Mucosa of stomach (tissue), 1 donor: ENCODE measurements around the gene ZNF367.
"Not testable (repeated sequence)": the region's sequence is repeated elsewhere in the genome, so short reads cannot be mapped to it uniquely, and the experiment has no call there.

Experiments
- H3K27me3 ChIP-seq: one replicate; pipeline ENCODE4 v1.7.0; 2013; ENCODE audit warnings: mild to moderate bottlenecking, low read length; ENCODE audit not compliant: control insufficient read depth, insufficient read depth
- H3K36me3 ChIP-seq: one replicate; pipeline ENCODE4 v1.7.0; 2013; ENCODE audit warnings: low read length; ENCODE audit not compliant: control insufficient read depth, insufficient read depth
- H3K4me1 ChIP-seq: one replicate; pipeline ENCODE4 v1.7.0; 2013; ENCODE audit warnings: mild to moderate bottlenecking, low read length; ENCODE audit not compliant: control insufficient read depth, insufficient read depth
- H3K4me3 ChIP-seq: one replicate; pipeline ENCODE4 v1.7.0; 2013; ENCODE audit warnings: low read length
- H3K9ac ChIP-seq: one replicate; pipeline ENCODE4 v1.7.0; 2013; ENCODE audit warnings: mild to moderate bottlenecking, low read length, moderate library complexity
- H3K9me3 ChIP-seq: one replicate; pipeline ENCODE4 v1.7.0; 2013; ENCODE audit warnings: mild to moderate bottlenecking, low read length, moderate library complexity; ENCODE audit not compliant: control insufficient read depth
- donor health status: Pancreatic carcinoma.

ZNF367 gene

DNA sequence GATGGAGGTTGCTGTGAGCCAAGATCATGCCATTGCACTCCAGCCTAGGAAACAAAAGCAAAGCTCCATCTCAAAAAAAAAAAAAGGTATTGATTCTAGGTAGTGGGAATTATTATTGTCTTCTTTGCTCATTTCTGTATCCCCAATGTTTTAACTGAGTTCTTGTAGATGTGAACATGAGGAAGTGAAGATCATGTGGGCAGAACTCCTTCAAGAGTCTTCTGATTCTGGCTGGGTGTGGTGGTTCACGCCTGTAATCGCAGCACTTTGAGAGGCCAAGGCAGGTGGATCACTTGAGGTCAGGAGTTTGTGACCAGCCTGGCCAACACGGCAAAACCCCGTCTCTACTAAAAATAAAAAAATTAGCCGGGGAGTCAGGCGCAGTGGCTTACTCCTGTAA, 42.7 kb downstream of the ZNF367 start:
- not testable (repeated sequence) for H3K9ac ChIP-seq, H3K36me3 ChIP-seq, H3K4me3 ChIP-seq, H3K9me3 ChIP-seq, H3K27me3 ChIP-seq
- peaks cover 13% of the 10 kb centered on the region for H3K4me1 ChIP-seq

DNA sequence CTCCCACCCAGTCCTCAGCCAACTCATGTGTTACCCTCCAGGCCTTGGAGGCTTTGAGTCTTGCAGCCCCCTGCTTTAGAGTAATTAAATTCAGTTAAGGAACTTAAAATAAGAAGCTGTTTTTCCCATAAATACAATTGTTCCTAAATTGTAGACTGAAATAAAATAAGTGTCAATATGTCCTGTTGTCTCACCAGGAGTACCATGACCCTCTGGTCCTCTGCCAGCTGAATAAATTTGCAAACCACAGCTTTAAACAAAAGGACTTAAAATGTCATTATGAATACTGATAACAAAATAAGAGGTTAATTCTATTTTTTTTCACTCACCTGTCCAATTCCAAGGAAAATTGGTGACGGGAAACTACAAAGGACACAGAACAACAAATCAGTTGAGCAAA, 50.2 kb downstream of the ZNF367 start:
- H3K9ac ChIP-seq, result no peak overlapping the region
- H3K27me3 ChIP-seq, result no peaks in the 10 kb centered on the region
- no peak overlapping the region for H3K4me3 ChIP-seq
- no peaks in the 10 kb centered on the region for H3K9me3 ChIP-seq
- H3K4me1 ChIP-seq, result peaks cover 14% of the 10 kb centered on the region
- no peaks in the 10 kb centered on the region for H3K36me3 ChIP-seq

DNA sequence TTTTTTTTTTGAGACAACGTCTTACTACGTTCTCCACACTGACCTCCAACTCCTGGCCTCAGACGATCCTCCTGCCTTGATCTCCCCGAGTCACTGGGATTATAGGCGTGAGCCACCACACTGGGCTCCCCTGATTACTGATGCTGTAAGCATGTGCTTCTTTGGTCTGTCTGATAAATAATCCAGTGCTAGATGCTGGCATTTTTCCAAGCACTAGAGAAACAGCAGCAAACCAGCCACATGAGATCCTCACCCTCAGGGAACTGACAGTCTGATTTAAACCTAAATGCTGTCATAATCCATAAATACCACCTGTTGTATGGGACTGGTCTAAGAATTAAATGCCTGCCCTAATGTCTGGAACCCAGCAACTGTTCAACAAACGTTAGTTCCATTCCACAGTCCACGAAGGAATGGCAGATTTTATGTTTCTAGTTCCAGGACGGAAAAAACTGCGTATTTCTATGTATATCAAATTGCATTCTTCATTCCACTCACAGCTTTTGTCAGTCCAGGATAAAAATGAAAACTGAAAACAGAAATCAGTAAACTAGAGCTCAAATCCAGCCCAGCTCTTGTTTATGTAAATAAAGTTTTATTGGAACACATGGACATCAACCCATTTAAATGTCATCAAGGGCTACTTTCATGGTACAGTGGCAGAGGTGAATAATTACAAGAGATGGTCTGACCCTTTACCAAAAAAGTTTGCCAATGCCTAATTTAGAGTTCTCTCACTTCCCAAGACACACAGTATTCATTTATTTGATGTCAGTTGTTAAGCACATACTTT, 54.8 kb downstream of the ZNF367 start:
- Histone ChIP-seq H3K4me3 (no peak overlapping the region), H3K36me3 (peaks cover 9% of the 10 kb centered on the region), H3K27me3 (no peaks in the 10 kb centered on the region), H3K9me3 (no peaks in the 10 kb centered on the region), H3K4me1 (peaks cover 4% of the 10 kb centered on the region), H3K9ac (no peak overlapping the region)

DNA sequence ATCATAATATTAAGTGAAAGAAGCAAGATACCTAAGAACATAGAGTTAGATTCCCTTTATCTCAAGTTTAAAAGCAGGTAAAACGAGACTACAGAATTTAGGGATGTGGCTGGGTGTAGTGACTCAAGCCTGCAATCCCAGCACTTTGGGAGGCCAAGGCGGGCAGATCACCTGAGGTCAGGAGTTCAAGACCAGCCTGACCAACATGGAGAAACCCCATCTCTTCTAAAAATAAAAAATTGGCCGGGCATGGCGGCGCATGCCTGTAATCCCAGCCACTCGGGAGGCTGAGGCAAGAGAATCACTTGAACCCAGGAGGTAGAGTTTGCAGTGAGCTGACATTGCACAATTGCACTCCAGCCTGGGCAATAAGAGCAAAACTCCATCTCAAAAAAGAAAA, 56.1 kb downstream of the ZNF367 start:
- H3K9me3 ChIP-seq, H3K27me3 ChIP-seq, H3K36me3 ChIP-seq, H3K4me1 ChIP-seq, H3K4me3 ChIP-seq, H3K9ac ChIP-seq: not testable (repeated sequence)

DNA sequence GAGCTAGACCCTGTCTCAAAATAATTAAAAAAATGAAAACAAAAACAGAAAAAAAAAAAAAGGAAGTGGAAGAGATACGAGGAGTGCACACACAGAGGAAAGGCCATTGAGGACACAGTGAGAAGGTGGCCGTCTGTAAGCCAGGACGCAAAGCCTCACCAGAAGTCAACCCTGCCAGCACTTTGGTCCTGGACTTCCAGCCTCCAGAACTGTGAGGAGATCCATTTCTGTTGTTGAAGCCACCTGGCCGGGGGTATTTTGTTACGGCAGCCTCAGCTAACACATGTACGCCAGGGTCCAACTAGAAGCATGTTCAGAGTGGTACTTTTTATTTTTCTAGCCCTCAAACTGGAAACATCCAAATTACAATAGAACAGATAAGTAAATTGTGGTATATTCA, 56.5 kb downstream of the ZNF367 start:
- no peaks in the 10 kb centered on the region for H3K27me3 ChIP-seq
- H3K4me3 ChIP-seq, result no peak overlapping the region
- no peaks in the 10 kb centered on the region for H3K9me3 ChIP-seq
- H3K9ac ChIP-seq, result no peak overlapping the region
- peaks cover under 1% of the 10 kb centered on the region for H3K4me1 ChIP-seq
- H3K36me3 ChIP-seq, result peaks cover 9% of the 10 kb centered on the region

DNA sequence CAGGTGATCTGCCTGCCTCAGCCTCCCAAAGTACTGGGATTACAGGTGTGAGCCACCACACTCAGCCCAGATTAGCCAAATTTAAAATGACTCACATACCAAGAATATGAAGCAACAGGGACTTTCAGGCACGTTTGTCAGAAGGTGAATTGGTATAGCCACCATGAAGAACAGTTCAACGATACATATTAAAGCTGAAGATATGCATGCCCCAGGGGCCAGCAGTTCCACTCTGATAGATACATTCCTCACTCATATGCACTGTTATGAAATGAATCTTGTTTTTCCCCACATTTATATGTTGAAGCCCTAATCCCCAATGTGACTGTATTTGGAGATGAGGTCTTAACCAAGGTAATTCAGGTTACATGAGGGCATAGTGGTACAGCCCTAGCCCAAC, 57.2 kb downstream of the ZNF367 start:
- no peak overlapping the region for H3K9ac ChIP-seq
- peaks cover 9% of the 10 kb centered on the region for H3K36me3 ChIP-seq
- no peak overlapping the region for H3K4me3 ChIP-seq
- no peaks in the 10 kb centered on the region for H3K4me1 ChIP-seq
- H3K27me3 ChIP-seq, result no peaks in the 10 kb centered on the region
- H3K9me3 ChIP-seq, result no peaks in the 10 kb centered on the region

DNA sequence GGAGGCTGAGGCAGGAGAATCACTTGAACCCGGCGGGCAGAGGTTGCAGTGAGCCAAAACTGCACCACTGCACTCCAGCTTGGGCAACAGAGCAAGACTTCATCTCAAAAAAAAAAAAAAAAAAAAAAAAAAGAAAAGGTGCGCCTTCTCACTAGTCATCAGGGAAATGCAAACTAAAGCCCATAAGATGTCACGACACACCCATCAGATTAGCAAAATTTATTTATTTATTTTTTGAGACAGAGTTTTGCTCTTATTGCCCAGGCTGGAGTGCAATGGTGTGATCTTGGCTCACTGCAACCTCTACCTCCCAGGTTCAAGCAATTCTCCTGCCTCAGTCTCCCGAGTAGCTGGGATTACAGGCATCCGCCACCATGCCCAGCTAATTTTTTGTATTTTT, 57.6 kb downstream of the ZNF367 start:
- H3K36me3 ChIP-seq, H3K27me3 ChIP-seq, H3K9me3 ChIP-seq, H3K9ac ChIP-seq, H3K4me3 ChIP-seq, H3K4me1 ChIP-seq: not testable (repeated sequence)

DNA sequence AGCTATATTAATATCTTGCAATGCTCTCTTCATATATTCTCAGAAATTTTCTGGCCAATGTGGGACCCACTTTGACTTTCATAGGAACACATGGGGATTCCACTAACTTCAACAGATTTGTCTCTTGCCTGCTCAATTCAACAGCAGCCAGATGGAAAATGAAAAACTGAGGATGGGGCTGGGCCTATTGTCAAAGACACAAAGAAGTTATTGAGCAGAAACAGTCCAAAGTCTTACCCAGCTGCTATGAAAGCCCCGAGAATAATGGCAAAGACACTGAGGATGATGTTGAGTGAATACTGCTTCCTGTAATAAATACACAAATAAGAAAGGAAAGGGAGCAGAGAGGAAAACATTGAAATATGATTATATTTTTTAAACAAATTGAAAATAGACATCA, 67.3 kb downstream of the ZNF367 start:
- Histone ChIP-seq H3K36me3 (peaks cover 1% of the 10 kb centered on the region), H3K4me3 (no peak overlapping the region), H3K9ac (no peak overlapping the region), H3K9me3 (no peaks in the 10 kb centered on the region), H3K4me1 (no peaks in the 10 kb centered on the region), H3K27me3 (no peaks in the 10 kb centered on the region)

DNA sequence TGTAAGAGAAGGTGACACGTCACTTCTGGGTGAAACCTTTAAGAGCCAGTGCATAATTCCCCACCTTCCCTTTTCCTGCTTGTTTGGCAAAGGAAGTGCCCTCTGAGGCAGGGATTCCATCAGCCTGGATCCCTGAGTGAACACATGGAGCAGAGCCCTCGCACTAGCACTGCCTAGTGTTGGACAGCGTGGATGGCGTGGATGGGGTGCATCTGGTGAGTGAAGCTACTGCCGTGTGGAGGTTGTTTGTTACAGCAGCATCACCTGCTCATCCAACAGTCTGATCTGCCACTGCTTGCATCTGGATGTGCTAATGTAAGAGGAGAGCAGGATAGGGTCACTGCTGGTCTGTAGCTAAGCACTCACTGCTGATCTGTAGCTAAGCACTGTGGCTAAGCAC, 69.9 kb downstream of the ZNF367 start:
- no peaks in the 10 kb centered on the region for H3K27me3 ChIP-seq
- no peak overlapping the region for H3K4me3 ChIP-seq
- peaks cover 5% of the 10 kb centered on the region for H3K36me3 ChIP-seq
- H3K9ac ChIP-seq, result no peak overlapping the region
- no peaks in the 10 kb centered on the region for H3K9me3 ChIP-seq
- H3K4me1 ChIP-seq, result peaks cover 11% of the 10 kb centered on the region

DNA sequence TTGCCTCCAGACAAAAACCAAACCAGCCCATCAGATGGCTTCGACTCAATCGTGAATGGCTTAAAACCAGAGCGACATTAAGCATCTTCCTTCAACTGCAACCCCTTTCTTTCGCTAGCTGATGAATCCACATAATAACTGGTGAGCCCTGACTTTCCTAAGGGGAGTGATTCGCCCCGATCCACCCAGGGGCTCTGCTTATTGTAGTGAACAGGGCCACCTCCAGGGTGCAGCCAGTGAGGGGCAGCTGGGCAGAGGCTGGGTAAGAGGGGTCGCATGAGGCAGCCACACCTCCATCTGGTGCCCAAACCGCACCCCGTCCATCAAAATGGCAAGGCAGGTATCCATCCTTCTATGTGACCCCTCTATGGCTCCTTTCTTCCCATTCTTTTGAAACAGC, 72.6 kb downstream of the ZNF367 start:
- Histone ChIP-seq H3K4me3 (no peak overlapping the region), H3K4me1 (peaks cover 25% of the 10 kb centered on the region), H3K36me3 (peaks cover 10% of the 10 kb centered on the region), H3K27me3 (no peaks in the 10 kb centered on the region), H3K9ac (no peak overlapping the region), H3K9me3 (no peaks in the 10 kb centered on the region)

DNA sequence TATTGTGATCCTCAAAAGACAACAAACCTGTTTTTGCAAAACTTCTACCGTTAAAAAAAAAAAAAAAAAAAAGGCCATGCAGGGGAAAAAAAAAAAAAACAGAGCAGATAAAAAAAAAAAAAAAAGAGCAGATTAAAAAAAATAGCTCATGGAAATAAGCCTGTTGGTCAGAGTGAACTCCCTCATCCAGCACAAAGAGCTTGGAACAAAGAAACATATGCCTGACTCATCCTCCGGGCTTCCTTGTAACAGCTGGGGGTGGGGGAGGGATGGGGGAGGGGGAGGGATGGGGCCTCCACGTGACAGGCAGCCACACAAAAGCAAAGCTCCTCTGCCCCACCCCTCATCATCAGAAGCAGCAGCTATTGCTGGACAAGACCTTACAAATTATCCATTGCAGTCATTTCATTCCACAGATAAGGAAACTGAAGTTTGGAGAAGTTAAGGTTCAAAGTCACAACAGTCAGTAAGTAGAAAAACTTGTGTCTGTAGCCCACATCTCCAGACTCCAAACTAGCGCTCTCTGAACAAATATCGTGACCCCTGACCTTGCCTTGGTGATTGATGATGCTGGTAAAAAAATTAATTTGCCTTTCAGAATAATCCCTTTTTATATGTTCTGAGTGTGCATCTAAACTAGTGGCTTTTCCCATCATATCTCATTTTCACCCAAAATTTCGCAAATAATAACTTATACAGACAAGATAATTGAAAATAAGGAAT, 73.6 kb downstream of the ZNF367 start:
- Histone ChIP-seq H3K9ac (no peak overlapping the region), H3K27me3 (no peaks in the 10 kb centered on the region), H3K9me3 (no peaks in the 10 kb centered on the region), H3K4me3 (no peak overlapping the region), H3K4me1 (peaks cover 29% of the 10 kb centered on the region), H3K36me3 (peaks cover 10% of the 10 kb centered on the region)

DNA sequence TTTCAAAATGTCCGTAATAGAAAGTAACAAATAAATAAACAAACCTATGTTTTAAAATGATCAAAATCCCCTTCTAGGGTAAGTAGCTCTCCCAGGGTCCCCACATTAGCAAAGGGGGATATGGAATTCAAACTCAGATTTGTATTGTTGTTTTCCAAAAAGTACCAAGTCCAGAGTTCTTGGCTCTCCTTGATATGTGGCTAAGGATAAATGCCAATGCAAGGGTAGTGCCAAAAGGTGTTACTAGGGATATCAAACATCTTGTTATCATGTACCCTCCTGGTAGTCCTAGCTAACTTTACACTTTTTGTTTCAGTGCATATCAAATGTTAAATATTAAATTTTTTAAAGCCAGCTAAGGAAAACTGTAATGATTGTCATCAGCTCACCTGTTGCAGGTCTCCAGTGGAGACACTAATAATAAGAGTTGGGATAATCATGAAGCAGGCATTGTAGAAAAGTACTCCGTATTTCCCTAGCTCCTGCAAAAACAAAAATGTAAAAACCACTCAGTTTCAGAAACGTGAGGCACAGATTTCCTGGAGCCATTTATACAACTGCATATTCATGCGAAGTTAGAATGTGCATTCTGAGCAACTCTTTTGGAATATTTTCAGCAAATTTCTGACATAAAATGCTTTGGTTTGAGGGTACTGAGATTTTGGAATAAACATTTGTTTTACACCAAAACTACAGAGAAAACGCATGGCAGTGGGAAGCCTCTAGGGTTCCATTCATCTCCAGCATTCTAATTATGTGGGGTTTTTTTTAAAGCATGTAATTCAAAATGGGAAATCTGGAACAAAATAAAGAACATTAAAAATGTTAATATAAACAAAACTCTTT, 74.4 kb downstream of the ZNF367 start:
- H3K4me3 ChIP-seq, result no peak overlapping the region
- H3K4me1 ChIP-seq, result peaks cover 29% of the 10 kb centered on the region
- no peak overlapping the region for H3K9ac ChIP-seq
- H3K27me3 ChIP-seq, result no peaks in the 10 kb centered on the region
- H3K9me3 ChIP-seq, result no peaks in the 10 kb centered on the region
- peaks cover 10% of the 10 kb centered on the region for H3K36me3 ChIP-seq
